Measurements from ENCODE around the gene AIG1. TPM values are rescaled to one million over a fixed set of nuclear protein-coding genes. Genes with fewer than 3 reads are reported as not detected.

Gene AIG1
- polyA plus RNA-seq, 1 of the 3 experiments (the other 2 are of a cell fraction) = 36.8 TPM

DNA sequence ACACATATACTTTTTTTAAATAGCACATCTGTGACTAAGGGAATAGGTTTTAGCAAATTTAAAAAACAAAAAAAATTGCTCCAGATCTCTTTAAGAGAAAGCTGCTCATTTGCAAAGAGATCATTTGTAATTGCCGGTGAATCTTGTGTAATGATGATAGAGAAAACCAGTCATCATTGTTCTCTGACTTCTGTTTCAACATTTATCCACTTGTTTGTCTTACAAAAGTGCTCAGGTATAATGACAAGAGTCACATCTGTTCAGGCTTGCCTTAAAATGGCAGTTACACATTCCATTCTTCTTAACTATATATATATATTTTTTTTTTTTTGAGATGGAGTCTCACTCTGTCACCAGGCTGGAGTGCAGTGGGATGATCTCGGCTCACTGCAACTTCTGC, 165.2 kb downstream of the AIG1 start:
- Histone ChIP-seq H3K9ac (no peak overlapping the region), H3K9me3 (no peaks in the 10 kb centered on the region), H3K79me2 (ENCODE audit: insufficient read depth) (no peaks in the 10 kb centered on the region), H3K36me3 (replicated peaks in 1 of 2; ENCODE audit: control insufficient read depth in 1 of 2, insufficient read depth in 2 of 2, low read length in 1 of 2) (no peaks in the 10 kb centered on the region), H3K4me3 (ENCODE audit: low read depth in 2 of 2, low read length in 1 of 2) (no peak overlapping the region), H3F3A (replicated peaks; ENCODE audit: insufficient read depth) (no peaks in the 10 kb centered on the region), H3K27me3 (ENCODE audit: insufficient read depth) (no peaks in the 10 kb centered on the region), H3K27ac (ENCODE audit: low read depth in 2 of 2, low read length in 1 of 2) (no peak overlapping the region), H4K20me1 (ENCODE audit: insufficient read depth) (no peaks in the 10 kb centered on the region), H2AFZ (ENCODE audit: low read depth) (no peak overlapping the region), H3K9me2 (no peaks in the 10 kb centered on the region), H3K4me2 (no peak overlapping the region), H3K4me1 (ENCODE audit: control insufficient read depth in 1 of 2, insufficient read depth in 2 of 2, low read depth in 1 of 2, low read length in 1 of 2) (peaks cover 0 to 15% of the 10 kb centered on the region in 2 experiments; a peak in 2 of 4 replicates)
- no peak for DNase-seq
- POLR2A ChIA-PET = no interaction called here
- CTCF ChIA-PET = no interaction called here
- TF ChIP-seq NRF1 (IDR thresholded peaks at IDR 0.05; ENCODE audit: low read depth, low read length) = no peak
- 95% methylated on average over 2 of the region's 2 CpGs for WGBS (ENCODE audit: low lambda C conversion rate)

DNA sequence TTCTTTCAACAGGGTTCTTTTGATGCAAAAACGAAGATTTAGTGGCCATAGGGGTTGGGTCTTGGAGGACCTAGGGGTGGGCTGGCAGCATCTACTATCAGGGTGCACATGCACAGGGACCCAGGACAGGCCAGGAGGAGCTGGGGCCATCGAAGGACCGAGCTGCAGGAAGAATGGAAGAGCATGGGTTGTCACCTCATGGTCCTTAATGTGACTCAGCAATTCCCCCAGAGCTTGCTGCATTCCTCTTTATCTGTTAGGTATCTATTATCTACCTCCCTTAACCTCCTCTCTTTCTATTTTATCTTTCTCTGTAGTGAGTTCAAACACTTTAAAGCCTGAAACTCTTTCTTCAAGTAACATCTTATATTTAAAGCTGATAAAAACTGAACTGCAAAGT, 167.0 kb downstream of the AIG1 start:
- no peaks in the 10 kb centered on the region for H3K27me3 ChIP-seq (ENCODE audit: insufficient read depth)
- TF ChIP-seq TCF12 (IDR thresholded peaks at IDR 0.05) (no peak), MEF2A (IDR thresholded peaks at IDR 0.05; ENCODE audit: borderline replicate concordance, low read depth) (no peak), FOSL2 (IDR thresholded peaks at IDR 0.05; ENCODE audit: borderline replicate concordance, low read depth) (no peak), FOXJ3 (CRISPR knock-in tag; IDR thresholded peaks at IDR 0.05) (no peak), NFIC (IDR thresholded peaks at IDR 0.05; ENCODE audit: borderline replicate concordance) (no peak), YY1 (IDR thresholded peaks at IDR 0.05; ENCODE audit: low read depth) (no peak), USF2 (IDR thresholded peaks at IDR 0.05; ENCODE audit: borderline replicate concordance, low read depth, low read length) (no peak), POLR2AphosphoS5 (IDR thresholded peaks at IDR 0.05; ENCODE audit: low read depth, low read length) (no peak), ZBTB33 (IDR thresholded peaks at IDR 0.05; ENCODE audit: borderline replicate concordance, low read depth) (no peak), GABPA (IDR thresholded peaks at IDR 0.05; ENCODE audit: low read depth) (no peak)
- no peaks in the 10 kb centered on the region for H3F3A ChIP-seq (replicated peaks; ENCODE audit: insufficient read depth)
- no peak overlapping the region for H3K4me3 ChIP-seq (ENCODE audit: low read depth in 2 of 2, low read length in 1 of 2)
- ChIA-PET POLR2A (no interaction called here), CTCF (no interaction called here)
- H3K9ac ChIP-seq = no peak overlapping the region
- no peaks in the 10 kb centered on the region for H3K9me3 ChIP-seq
- no peaks in the 10 kb centered on the region for H3K79me2 ChIP-seq (ENCODE audit: insufficient read depth)
- no peaks in the 10 kb centered on the region for H3K36me3 ChIP-seq (replicated peaks in 1 of 2; ENCODE audit: control insufficient read depth in 1 of 2, insufficient read depth in 2 of 2, low read length in 1 of 2)
- H3K9me2 ChIP-seq = no peaks in the 10 kb centered on the region
- H2AFZ ChIP-seq (ENCODE audit: low read depth) = no peak overlapping the region
- peaks cover 0 to 6% of the 10 kb centered on the region in 2 experiments; a peak in 1 of 4 replicates for H3K4me1 ChIP-seq (ENCODE audit: control insufficient read depth in 1 of 2, insufficient read depth in 2 of 2, low read depth in 1 of 2, low read length in 1 of 2)
- H4K20me1 ChIP-seq (ENCODE audit: insufficient read depth) = no peaks in the 10 kb centered on the region
- H3K27ac ChIP-seq (ENCODE audit: low read depth in 2 of 2, low read length in 1 of 2) = no peak overlapping the region
- H3K4me2 ChIP-seq = no peak overlapping the region
- WGBS (ENCODE audit: low lambda C conversion rate) = 60% methylated on average over 3 of the region's 3 CpGs
- DNase-seq = no peak
